ENCODE measurements around the gene INAFM2. TPM values are rescaled to one million over a fixed set of nuclear protein-coding genes. Genes with fewer than 3 reads are reported as not detected.

INAFM2 gene
- total RNA-seq, 1 donor from 2014 or later, result 13.5 TPM

- no peak for DNase-seq (ENCODE audit: low read depth)
Measured at GRCh38 chr15:40287968-40288367, 35.5 kb upstream of the INAFM2 start.

DNA sequence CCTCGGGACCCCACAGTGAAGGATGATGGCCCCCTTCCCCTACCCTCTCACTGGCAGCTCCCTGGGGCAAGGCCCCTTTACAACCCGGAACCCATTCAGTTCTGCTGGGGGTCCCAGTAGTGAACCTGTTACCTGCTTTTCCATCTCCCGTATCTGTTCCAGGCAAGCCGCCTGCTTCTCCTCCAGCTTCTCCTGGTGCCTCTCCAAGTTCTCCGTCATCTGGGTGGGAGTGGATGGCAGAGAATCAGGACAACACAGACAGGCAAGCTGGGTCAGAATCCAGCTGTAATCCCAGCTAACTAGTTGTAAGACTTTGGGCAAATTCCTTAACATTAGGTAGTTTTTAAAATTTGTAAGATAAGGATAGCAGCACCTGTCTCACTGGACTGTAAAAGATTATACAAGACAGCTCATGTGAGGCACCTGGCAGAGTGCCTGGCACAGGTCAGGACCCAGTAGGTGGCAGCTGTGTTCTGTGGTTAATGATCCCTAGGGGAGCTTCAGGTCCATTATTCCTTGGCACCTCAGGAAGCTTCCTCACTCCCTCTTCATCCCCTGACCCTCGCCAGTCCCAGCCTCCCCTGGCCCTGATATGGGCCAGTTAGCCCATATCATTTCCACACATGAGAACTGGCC lies 34.2 kb upstream of the INAFM2 start:
- DNase-seq (ENCODE audit: low read depth), result peak; percentile 79

DNA sequence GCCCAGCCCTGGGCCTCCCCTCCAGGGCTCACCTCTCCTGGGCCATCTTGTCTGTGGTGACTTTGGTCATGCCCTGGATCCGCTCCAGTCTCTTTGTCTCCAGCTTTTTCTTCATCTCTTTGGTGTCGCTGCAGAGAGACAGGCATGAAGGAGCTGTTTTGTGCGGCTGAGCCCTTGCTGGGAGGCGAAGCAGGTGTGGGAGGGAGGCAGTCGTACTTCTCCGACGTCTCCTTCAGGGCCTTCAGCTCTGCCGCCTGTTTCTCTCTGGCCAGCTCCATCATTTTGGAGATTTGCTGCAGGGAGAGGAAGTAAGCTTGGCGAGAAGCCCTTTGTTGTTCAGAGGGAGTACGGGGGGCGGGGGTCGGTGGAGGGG lies 33.0 kb upstream of the INAFM2 start:
- no peak for DNase-seq (ENCODE audit: low read depth)

DNA sequence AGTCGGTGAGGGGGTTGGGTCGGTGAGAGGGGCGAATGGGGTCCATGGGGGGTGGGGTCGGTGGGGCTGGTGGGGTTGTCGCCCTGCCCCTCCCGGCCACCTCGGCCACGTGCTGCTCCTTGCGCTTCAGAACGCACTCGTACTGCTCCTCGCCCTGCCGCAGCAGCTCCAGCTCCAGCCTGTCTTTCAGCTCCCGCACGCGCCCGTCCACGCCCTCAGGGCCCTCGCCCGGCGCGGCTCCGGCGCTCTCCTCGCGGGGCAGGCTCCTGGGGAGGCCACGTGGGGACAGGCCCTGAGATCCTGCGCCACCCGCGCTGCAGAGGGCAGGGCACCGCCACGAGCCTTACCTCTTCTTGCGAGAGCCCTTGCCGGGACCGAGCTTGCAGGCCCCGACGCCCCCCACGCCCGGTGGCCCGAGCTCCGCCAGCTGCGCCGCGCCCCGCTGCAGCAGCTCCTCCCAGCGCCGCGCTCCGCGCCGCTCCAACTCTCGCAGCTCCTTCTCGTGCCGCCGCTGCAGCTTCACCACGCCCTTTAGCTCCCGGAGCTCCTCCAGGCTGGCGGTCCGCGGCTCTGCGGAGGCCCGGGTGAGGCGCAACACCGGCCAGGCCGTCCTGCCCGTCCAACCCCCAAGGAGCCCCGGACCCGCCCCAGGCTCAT lies 32.4 kb upstream of the INAFM2 start:
- no peak for DNase-seq (ENCODE audit: low read depth)

GRCh38 chr15:40292246-40292645 lies 31.2 kb upstream of the INAFM2 start:
- DNase-seq (ENCODE audit: low read depth), result no peak

DNA sequence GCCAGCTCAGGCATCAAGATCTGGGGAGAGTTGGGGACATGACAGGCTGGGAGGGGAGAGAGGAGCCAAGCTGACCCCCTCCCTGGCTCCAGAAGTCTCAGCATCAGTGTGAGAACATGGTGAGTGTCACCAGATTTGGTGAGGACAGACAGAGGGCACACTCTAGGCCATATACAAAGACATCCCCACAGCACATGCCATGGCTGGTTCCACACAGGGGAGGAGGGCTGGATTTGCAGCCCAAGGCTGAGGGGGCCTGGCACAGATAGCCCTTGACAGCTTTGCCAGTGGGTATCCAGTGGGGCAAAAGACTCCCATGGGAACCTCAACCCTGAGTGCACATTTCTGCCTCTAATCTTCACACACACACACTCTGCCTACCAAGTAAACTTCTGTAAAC lies 30.5 kb upstream of the INAFM2 start:
- no peak for DNase-seq (ENCODE audit: low read depth)

GRCh38 chr15:40293905-40294895 lies 29.3 kb upstream of the INAFM2 start:
- no peak for DNase-seq (ENCODE audit: low read depth)

DNA sequence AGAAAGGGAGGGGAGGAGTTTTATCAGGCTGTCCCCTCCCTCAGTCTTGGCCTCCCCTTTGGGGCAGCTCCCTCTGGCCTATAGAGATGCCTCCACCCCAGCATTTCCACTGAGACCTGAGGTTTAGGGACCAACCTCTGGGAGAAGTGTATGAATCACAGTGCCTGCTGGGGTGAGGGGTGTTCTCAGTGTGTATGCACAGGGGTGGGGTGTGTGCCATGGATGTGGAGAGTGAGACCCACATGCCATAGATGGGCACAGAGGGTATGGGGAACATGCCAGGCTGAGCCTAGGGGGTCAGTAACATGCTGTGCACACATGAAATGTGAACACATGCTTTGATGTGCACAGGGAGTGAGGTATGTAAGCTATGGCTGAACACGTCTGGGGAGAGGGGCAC lies 28.2 kb upstream of the INAFM2 start:
- DNase-seq (ENCODE audit: low read depth), result no peak

- DNase-seq (ENCODE audit: low read depth), result no peak
Measured at GRCh38 chr15:40295877-40296560, 27.5 kb upstream of the INAFM2 start.

GRCh38 chr15:40296561-40297230 lies 26.8 kb upstream of the INAFM2 start:
- DNase-seq (ENCODE audit: low read depth), result no peak

DNA sequence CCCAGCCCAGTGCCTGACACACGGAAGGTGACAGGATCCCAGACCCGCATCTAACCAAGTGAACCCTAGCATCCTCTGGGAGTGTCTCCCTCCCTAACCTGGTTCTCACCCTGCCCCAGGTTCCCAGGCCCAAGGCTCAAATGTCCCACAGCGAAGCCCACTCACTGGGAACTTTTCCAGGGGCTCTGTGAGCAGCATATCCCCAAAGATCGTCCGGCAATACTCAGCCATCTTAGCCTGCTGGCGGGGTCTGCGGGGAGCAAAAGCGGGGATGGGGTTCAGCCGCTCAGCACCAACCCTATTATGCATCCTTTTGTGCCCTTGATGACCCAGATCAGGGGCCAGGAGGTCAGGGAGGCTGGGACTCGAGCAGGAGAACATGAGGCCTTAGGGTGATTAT lies 26.1 kb upstream of the INAFM2 start:
- no peak for DNase-seq (ENCODE audit: low read depth)

GRCh38 chr15:40298216-40298935 lies 25.1 kb upstream of the INAFM2 start:
- DNase-seq (ENCODE audit: low read depth), result no peak

DNA sequence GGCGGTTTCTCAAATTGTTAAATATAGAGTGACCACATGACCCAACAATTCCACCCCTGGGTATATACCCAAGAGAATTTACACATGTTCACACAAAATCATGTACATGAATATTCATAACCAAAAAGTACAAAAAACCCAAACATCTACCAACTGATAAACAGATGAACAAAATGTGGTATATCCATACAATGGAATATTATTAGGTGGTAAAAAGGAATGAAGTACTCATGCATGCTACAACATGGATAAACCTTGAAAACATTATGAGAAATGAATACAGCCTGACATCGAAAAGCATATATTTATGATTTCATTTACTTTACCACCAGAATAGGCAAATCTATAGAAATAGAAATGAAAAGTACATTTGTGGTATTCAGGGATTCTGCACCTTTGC lies 23.1 kb upstream of the INAFM2 start:
- no peak for DNase-seq (ENCODE audit: low read depth)

DNA sequence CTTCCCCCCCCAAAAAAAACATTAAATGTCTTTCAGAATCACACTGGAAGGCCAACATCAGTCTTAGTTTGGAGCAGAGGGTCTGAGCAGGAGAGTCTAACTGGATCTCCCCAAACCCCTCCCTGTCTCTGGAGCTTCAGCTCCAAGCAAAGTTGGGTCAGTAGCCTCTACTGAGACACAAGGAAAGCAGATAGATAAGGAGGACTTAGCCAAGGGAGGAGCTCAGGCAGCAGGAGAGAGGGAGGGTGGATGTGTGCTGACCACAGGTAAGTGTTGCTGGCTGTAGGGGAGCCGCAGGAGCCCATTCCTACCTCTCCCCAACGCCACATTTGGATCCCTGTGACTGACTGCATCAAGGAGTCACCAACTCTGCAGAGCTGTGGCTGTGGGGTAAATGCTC lies 22.7 kb upstream of the INAFM2 start:
- DNase-seq (ENCODE audit: low read depth), result no peak

GRCh38 chr15:40301467-40302179 lies 21.9 kb upstream of the INAFM2 start:
- no peak for DNase-seq (ENCODE audit: low read depth)

GRCh38 chr15:40302288-40302886 lies 21.1 kb upstream of the INAFM2 start:
- DNase-seq (ENCODE audit: low read depth), result no peak

- no peak for DNase-seq (ENCODE audit: low read depth)
Measured at GRCh38 chr15:40302981-40303380, 20.5 kb upstream of the INAFM2 start.

- no peak for DNase-seq (ENCODE audit: low read depth)
Measured at GRCh38 chr15:40303576-40303975, 19.9 kb upstream of the INAFM2 start.

GRCh38 chr15:40305281-40305680 lies 18.2 kb upstream of the INAFM2 start:
- no peak for DNase-seq (ENCODE audit: low read depth)

GRCh38 chr15:40306371-40306770 lies 17.1 kb upstream of the INAFM2 start:
- no peak for DNase-seq (ENCODE audit: low read depth)

All from renal cortical epithelial cell (primary cell).